Endothelial cell of umbilical vein (primary cell): Measurements from ENCODE around the gene CNOT11.

Experiments
- EZH2 ChIP-seq: IDR thresholded peaks from 2 replicates; pipeline ENCODE4 v1.6.1; 2012; ENCODE audit warnings: borderline replicate concordance, low read depth, mild to moderate bottlenecking, moderate library complexity, low read length, inconsistent platforms; ENCODE audit not compliant: severe bottlenecking
- FOS ChIP-seq: IDR thresholded peaks from 2 replicates; pipeline ENCODE4 v1.6.1; 2011; ENCODE audit warnings: mild to moderate bottlenecking, low read length, moderate library complexity, borderline replicate concordance; ENCODE audit not compliant: insufficient read depth
- JUN ChIP-seq: IDR thresholded peaks from 2 replicates; pipeline ENCODE4 v1.6.1; 2011; ENCODE audit warnings: borderline replicate concordance, low read depth; ENCODE audit not compliant: insufficient read length, insufficient read depth
- POLR2A ChIP-seq: IDR thresholded peaks from 2 replicates; pipeline ENCODE4 v1.6.1; 2012; ENCODE audit warnings: low read depth, mild to moderate bottlenecking, control low read depth, low read length
- POLR2AphosphoS5 ChIP-seq: IDR thresholded peaks from 2 replicates; pipeline ENCODE4 v1.6.1; 2012; ENCODE audit warnings: low read depth, mild to moderate bottlenecking, control low read depth, low read length, moderate library complexity; ENCODE audit not compliant: insufficient read depth
- TF ChIP-seq, protein P1 (sequence below), 2 donors: IDR thresholded peaks; 1 replicate in 1 of 2; 2 replicates in 1 of 2; pipeline ENCODE4 v1.5.1; 2011; ENCODE audit warnings: low read length in 2 of 2, mild to moderate bottlenecking in 2 of 2, moderate library complexity in 2 of 2, control low read depth in 1 of 2, inconsistent platforms in 1 of 2, low read depth in 1 of 2; ENCODE audit not compliant: insufficient read depth in 1 of 2; ENCODE audit errors: extremely low read depth in 1 of 2
- TF ChIP-seq, protein P2 (sequence below): IDR thresholded peaks from 2 replicates; pipeline ENCODE4 v1.6.1; 2011; ENCODE audit not compliant: insufficient read depth, insufficient read length

DNA sequence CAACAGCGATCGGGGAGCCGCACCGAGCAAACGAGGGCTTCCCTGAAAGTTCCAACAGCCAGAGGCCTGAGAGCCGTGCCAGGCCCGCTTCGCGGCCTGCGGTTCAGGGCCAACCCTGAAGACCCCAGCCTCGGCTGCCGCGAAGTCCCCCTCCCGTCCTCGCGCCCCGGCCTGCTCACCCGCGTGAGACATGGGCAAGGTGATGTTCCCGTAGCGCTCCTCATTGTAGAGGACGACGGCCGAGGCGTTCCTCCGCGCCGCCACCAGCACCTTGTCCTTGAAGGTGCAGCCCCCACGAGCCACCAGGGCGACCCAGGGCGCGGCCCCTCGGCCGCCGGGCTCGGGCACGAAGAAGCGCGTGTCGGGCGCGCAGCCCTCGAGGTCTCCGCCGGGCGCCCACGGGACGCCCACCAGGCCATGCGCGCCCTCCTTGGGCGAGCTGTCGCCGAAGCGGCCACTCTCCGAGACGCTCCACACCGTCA lies 55.3 kb downstream of the CNOT11 start:
- TF ChIP-seq POLR2A = no peak
- TF ChIP-seq, protein P1, sequence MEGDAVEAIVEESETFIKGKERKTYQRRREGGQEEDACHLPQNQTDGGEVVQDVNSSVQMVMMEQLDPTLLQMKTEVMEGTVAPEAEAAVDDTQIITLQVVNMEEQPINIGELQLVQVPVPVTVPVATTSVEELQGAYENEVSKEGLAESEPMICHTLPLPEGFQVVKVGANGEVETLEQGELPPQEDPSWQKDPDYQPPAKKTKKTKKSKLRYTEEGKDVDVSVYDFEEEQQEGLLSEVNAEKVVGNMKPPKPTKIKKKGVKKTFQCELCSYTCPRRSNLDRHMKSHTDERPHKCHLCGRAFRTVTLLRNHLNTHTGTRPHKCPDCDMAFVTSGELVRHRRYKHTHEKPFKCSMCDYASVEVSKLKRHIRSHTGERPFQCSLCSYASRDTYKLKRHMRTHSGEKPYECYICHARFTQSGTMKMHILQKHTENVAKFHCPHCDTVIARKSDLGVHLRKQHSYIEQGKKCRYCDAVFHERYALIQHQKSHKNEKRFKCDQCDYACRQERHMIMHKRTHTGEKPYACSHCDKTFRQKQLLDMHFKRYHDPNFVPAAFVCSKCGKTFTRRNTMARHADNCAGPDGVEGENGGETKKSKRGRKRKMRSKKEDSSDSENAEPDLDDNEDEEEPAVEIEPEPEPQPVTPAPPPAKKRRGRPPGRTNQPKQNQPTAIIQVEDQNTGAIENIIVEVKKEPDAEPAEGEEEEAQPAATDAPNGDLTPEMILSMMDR (IDR thresholded peaks at IDR 0.05; ENCODE audit: extremely low read depth in 1 of 2, insufficient read depth in 1 of 2, low read depth in 1 of 2, low read length in 2 of 2) = no peak
- no peak for TF ChIP-seq EZH2
- TF ChIP-seq, protein P2, sequence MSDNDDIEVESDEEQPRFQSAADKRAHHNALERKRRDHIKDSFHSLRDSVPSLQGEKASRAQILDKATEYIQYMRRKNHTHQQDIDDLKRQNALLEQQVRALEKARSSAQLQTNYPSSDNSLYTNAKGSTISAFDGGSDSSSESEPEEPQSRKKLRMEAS = no peak
- no peak for TF ChIP-seq JUN
- no peak for TF ChIP-seq FOS
- no peak for TF ChIP-seq POLR2AphosphoS5
